Esophagus muscularis mucosa (tissue), 4 donors: Measurements from ENCODE around the gene STAT1. TPM values are rescaled to one million over a fixed set of nuclear protein-coding genes. Genes with fewer than 3 reads are reported as not detected.

Experiments used
- DNase-seq: peaks from one replicate; pipeline ENCODE4 v3.0.0-alpha.2; 2017; ENCODE audit errors: extremely low spot score
- H3K27ac ChIP-seq, 4 donors: fragments of 200-600 bp; sonication (generic); replicated peaks in 1 of 4; 1 replicate in 3 of 4; 2 replicates in 1 of 4; pipeline ENCODE4 v1.5.1; 2016 to 2019; ENCODE audit warnings: mild to moderate bottlenecking in 1 of 4
- H3K27me3 ChIP-seq, 4 donors: fragments of 200-600 bp; sonication (generic); one replicate each; pipeline versions ENCODE4 v1.5.1 to v1.6.0; 2016 to 2019
- H3K36me3 ChIP-seq, 4 donors: fragments of 200-600 bp; sonication (generic); one replicate each; pipeline ENCODE4 v1.5.1; 2016 to 2019
- H3K4me1 ChIP-seq, 4 donors: fragments of 200-600 bp; sonication (generic); one replicate each; pipeline ENCODE4 v1.5.1; 2016 to 2019
- H3K4me3 ChIP-seq, 4 donors: fragments of 200-600 bp; sonication (generic); 1 replicate in 2 of 4; 2 replicates in 2 of 4; pipeline ENCODE4 v1.5.1; 2016 to 2019; ENCODE audit warnings: mild to moderate bottlenecking in 4 of 4, moderate library complexity in 1 of 4
- H3K9me3 ChIP-seq, 4 donors: fragments of 200-600 bp; sonication (generic); 1 replicate in 3 of 4; 2 replicates in 1 of 4; pipeline ENCODE4 v1.5.1; 2016 to 2019
- CTCF ChIP-seq, 3 experiments: fragments of 200-600 bp in 2 of 3; fragments of 450-650 bp in 1 of 3; sonication (generic) in 2 of 3; IDR thresholded peaks; one replicate each; pipeline ENCODE4 v1.5.1; 2017 to 2019; ENCODE audit warnings: antibody characterized with exemption in 3 of 3, mild to moderate bottlenecking in 2 of 3, moderate library complexity in 1 of 3
- EP300 ChIP-seq: sonication (generic); formaldehyde crosslinking; IDR thresholded peaks from one replicate; pipeline ENCODE4 v1.6.1; 2017; ENCODE audit warnings: antibody characterized with exemption
- POLR2A ChIP-seq: fragments of 450-650 bp; IDR thresholded peaks from one replicate; pipeline ENCODE4 v1.6.1; 2017; ENCODE audit warnings: antibody characterized with exemption, moderate library complexity, mild to moderate bottlenecking, low read depth
- POLR2AphosphoS5 ChIP-seq, 2 donors: sonication (generic); formaldehyde crosslinking; IDR thresholded peaks; one replicate each; pipeline ENCODE4 v1.6.1; 2017; ENCODE audit warnings: antibody characterized with exemption in 2 of 2
- WGBS: methylation state at CpG from one replicate; pipeline ENCODE4 v1.1.5; 2018; 5-methylcytosine and 5-hydroxymethylcytosine counted together
- intact Hi-C: fragments of 100-400 bp; cut with DNase I; formaldehyde crosslinking; loops from one replicate; pipeline ENCODE4 v1.15.1; 2023
- total RNA-seq, 4 donors: library from RNA; depleted of rRNA; stranded (reverse); fragments of >200 nt; gene quantifications; one replicate each; pipeline versions ENCODE4 v1.1.0 to v1.2.1, GENCODE V29; 2016

The STAT1 gene
- total RNA-seq, 4 donors from 2014 or later: 44.2 to 57.3 (median 48.6) TPM

GRCh38 chr2:190973262-190973661 lies 40.7 kb downstream of the STAT1 start:
- intact Hi-C loops: no loop called here
- Histone ChIP-seq H3K36me3 (peaks cover 40 to 98% (median 81%) of the 10 kb centered on the region in 4 donors), H3K27ac (no peak overlapping the region), H3K9me3 (no peaks in the 10 kb centered on the region), H3K4me3 (no peak overlapping the region), H3K4me1 (peaks cover 0 to 19% (median 3%) of the 10 kb centered on the region in 4 donors), H3K27me3 (no peaks in the 10 kb centered on the region)
- 90% methylated on average over 1 of the region's 1 CpG for WGBS
- no peak for DNase-seq
- no peak for TF ChIP-seq EP300
- TF ChIP-seq CTCF (IDR thresholded peaks at IDR 0.05): no peak
- no peak for TF ChIP-seq POLR2AphosphoS5 (IDR thresholded peaks at IDR 0.05)
- no peak for TF ChIP-seq POLR2A

- DNase-seq: no peak
- TF ChIP-seq POLR2AphosphoS5 (IDR thresholded peaks at IDR 0.05) (no peak), CTCF (IDR thresholded peaks at IDR 0.05) (no peak), EP300 (no peak), POLR2A (no peak)
- Histone ChIP-seq H3K27me3 (no peaks in the 10 kb centered on the region), H3K27ac (no peak overlapping the region), H3K4me1 (peaks cover 0 to 19% (median 3%) of the 10 kb centered on the region in 4 donors), H3K4me3 (no peak overlapping the region), H3K9me3 (no peaks in the 10 kb centered on the region), H3K36me3 (peaks cover 39 to 95% (median 80%) of the 10 kb centered on the region in 4 donors)
- intact Hi-C loops: no loop called here
- 73% methylated on average over 3 of the region's 3 CpGs for WGBS
Measured at GRCh38 chr2:190972846-190973245, 41.1 kb downstream of the STAT1 start.

- peaks cover 0 to 19% (median 3%) of the 10 kb centered on the region in 4 donors for H3K4me1 ChIP-seq
- 72% methylated on average over 2 of the region's 2 CpGs for WGBS
- no peak overlapping the region for H3K4me3 ChIP-seq
- intact Hi-C loops: no loop called here
- no peaks in the 10 kb centered on the region for H3K27me3 ChIP-seq
- H3K36me3 ChIP-seq: peaks cover 35 to 98% (median 80%) of the 10 kb centered on the region in 4 donors
- TF ChIP-seq EP300 (no peak), CTCF (IDR thresholded peaks at IDR 0.05) (no peak), POLR2A (no peak), POLR2AphosphoS5 (IDR thresholded peaks at IDR 0.05) (no peak)
- H3K9me3 ChIP-seq: no peaks in the 10 kb centered on the region
- H3K27ac ChIP-seq: no peak overlapping the region
- no peak for DNase-seq
Measured at GRCh38 chr2:190972213-190972612, 41.8 kb downstream of the STAT1 start.

- Histone ChIP-seq H3K9me3 (no peaks in the 10 kb centered on the region), H3K36me3 (peaks cover 28 to 96% (median 77%) of the 10 kb centered on the region in 4 donors), H3K4me3 (no peak overlapping the region), H3K4me1 (peaks cover 0 to 19% (median 3%) of the 10 kb centered on the region in 4 donors), H3K27me3 (no peaks in the 10 kb centered on the region), H3K27ac (no peak overlapping the region)
- intact Hi-C loops: no loop called here
- DNase-seq: no peak
- 75% methylated on average over 4 of the region's 5 CpGs for WGBS
- no peak for TF ChIP-seq EP300
- TF ChIP-seq POLR2AphosphoS5 (IDR thresholded peaks at IDR 0.05): peak in 1 of 2 donors; percentile 15
- TF ChIP-seq CTCF (IDR thresholded peaks at IDR 0.05): no peak
Measured at GRCh38 chr2:190970873-190971506, 43.0 kb downstream of the STAT1 start.

GRCh38 chr2:190970160-190970559 lies 43.8 kb downstream of the STAT1 start:
- Histone ChIP-seq H3K4me3 (no peak overlapping the region), H3K9me3 (no peaks in the 10 kb centered on the region), H3K36me3 (peaks cover 23 to 94% (median 75%) of the 10 kb centered on the region in 4 donors), H3K27ac (no peak overlapping the region), H3K27me3 (no peaks in the 10 kb centered on the region), H3K4me1 (peaks cover 0 to 18% (median 3%) of the 10 kb centered on the region in 4 donors)
- no peak for TF ChIP-seq CTCF (IDR thresholded peaks at IDR 0.05)
- no peak for TF ChIP-seq EP300
- TF ChIP-seq POLR2AphosphoS5 (IDR thresholded peaks at IDR 0.05): no peak
- TF ChIP-seq POLR2A: no peak
- 80% methylated on average over 3 of the region's 3 CpGs for WGBS
- intact Hi-C loops: no loop called here
- DNase-seq: no peak
